PC-9 (cell line): ENCODE data around the gene COX6A1.

Source experiments
- EZH2 ChIP-seq: fragments of 200-600 bp; sonication (generic); IDR thresholded peaks from 2 replicates; pipeline ENCODE4 v1.8.0; 2017; ENCODE audit warnings: antibody characterized with exemption, low read depth
- TF ChIP-seq, protein P1 (sequence below): fragments of 200-600 bp; sonication (generic); conservative IDR thresholded peaks from 2 replicates; pipeline ENCODE4 v1.6.1; 2017; ENCODE audit warnings: mixed run types, antibody characterized with exemption, mild to moderate bottlenecking, moderate library complexity

DNA sequence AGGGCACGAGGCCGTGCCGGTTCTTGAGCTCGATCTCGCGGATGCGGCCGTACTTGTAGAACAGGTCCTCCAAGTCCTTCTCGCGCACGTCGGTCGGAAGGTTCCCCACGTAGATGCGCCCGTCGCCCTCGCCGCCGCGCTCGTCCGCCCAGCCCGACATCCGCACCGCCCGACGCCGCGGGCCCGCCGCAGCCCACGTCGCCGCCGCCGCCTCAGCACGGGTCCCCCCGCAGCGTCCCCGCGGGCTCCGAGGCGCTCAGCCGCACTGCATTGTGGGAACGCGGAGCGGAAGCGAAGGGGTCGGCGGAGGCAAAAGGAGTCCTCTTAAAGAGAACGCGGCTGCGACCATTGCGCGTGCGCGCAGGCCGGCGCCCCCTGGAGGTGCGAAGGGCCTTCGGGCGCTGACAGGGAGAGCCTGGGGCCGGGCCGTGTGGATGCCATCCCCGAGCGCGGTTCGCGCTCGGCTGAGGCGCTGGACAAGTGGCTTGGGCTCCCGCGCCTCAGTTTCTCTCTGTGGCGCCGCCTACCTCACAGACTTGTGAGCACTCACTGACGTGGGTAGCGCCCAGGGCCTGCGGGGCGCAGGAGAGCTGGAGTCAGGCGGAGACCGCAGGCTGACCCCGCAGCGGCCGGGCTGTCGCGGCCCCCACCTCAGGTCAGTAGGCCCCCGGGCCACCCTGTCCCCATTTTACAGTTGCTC is 31.7 kb downstream of the COX6A1 start, which contains the start of gene SRSF9:
- TF ChIP-seq, protein P1, sequence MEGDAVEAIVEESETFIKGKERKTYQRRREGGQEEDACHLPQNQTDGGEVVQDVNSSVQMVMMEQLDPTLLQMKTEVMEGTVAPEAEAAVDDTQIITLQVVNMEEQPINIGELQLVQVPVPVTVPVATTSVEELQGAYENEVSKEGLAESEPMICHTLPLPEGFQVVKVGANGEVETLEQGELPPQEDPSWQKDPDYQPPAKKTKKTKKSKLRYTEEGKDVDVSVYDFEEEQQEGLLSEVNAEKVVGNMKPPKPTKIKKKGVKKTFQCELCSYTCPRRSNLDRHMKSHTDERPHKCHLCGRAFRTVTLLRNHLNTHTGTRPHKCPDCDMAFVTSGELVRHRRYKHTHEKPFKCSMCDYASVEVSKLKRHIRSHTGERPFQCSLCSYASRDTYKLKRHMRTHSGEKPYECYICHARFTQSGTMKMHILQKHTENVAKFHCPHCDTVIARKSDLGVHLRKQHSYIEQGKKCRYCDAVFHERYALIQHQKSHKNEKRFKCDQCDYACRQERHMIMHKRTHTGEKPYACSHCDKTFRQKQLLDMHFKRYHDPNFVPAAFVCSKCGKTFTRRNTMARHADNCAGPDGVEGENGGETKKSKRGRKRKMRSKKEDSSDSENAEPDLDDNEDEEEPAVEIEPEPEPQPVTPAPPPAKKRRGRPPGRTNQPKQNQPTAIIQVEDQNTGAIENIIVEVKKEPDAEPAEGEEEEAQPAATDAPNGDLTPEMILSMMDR, result peak; percentile 77
- TF ChIP-seq EZH2, result no peak
